Stimulated activated CD8-positive, alpha-beta memory T cell treated with anti-CD3 and anti-CD28 coated beads, Interleukin-2, amount 100 ng/mL, for 48 hours (primary cell): Measurements from ENCODE around the gene EPHA3.

Experiments used
- DNase-seq, 2 donors: peaks; one replicate each; pipeline ENCODE4 v3.0.0-alpha.2; 2020; ENCODE audit warnings: low read depth in 2 of 2

EPHA3 gene

GRCh38 chr3:89145995-89146394 is 38.6 kb downstream of the EPHA3 start:
- DNase-seq, result no peak

GRCh38 chr3:89154416-89154815 is 47.0 kb downstream of the EPHA3 start:
- DNase-seq, result no peak

- DNase-seq, result no peak
Observed at GRCh38 chr3:89155811-89156210, 48.4 kb downstream of the EPHA3 start.

GRCh38 chr3:89157575-89157974 is 50.2 kb downstream of the EPHA3 start:
- no peak for DNase-seq

GRCh38 chr3:89159605-89160004 is 52.2 kb downstream of the EPHA3 start:
- DNase-seq, result no peak

GRCh38 chr3:89164774-89165173 is 57.4 kb downstream of the EPHA3 start:
- no peak for DNase-seq

- no peak for DNase-seq
Observed at GRCh38 chr3:89165636-89166263, 58.3 kb downstream of the EPHA3 start.

GRCh38 chr3:89171687-89172545 is 64.5 kb downstream of the EPHA3 start:
- no peak for DNase-seq

- no peak for DNase-seq
Observed at GRCh38 chr3:89173546-89173945, 66.1 kb downstream of the EPHA3 start.

- DNase-seq, result no peak
Observed at GRCh38 chr3:89179355-89180001, 72.1 kb downstream of the EPHA3 start.

GRCh38 chr3:89180334-89180733 is 72.9 kb downstream of the EPHA3 start:
- DNase-seq, result no peak

GRCh38 chr3:89182056-89182455 is 74.6 kb downstream of the EPHA3 start:
- no peak for DNase-seq

GRCh38 chr3:89184151-89184995 is 77.0 kb downstream of the EPHA3 start:
- no peak for DNase-seq

- DNase-seq, result no peak
Observed at GRCh38 chr3:89186456-89186855, 79.0 kb downstream of the EPHA3 start.

- DNase-seq, result no peak
Observed at GRCh38 chr3:89198591-89198990, 91.2 kb downstream of the EPHA3 start.

GRCh38 chr3:89212619-89213018 is 105.2 kb downstream of the EPHA3 start:
- DNase-seq, result no peak

- DNase-seq, result no peak
Observed at GRCh38 chr3:89216016-89216739, 108.8 kb downstream of the EPHA3 start.

- no peak for DNase-seq
Observed at GRCh38 chr3:89217148-89217685, 109.8 kb downstream of the EPHA3 start.

- no peak for DNase-seq
Observed at GRCh38 chr3:89221924-89222323, 114.5 kb downstream of the EPHA3 start.

GRCh38 chr3:89223188-89223587 is 115.8 kb downstream of the EPHA3 start:
- no peak for DNase-seq

- DNase-seq, result no peak
Observed at GRCh38 chr3:89227218-89227617, 119.8 kb downstream of the EPHA3 start.
